ENCODE measurements around the gene PANK4. TPM values are rescaled to one million over a fixed set of nuclear protein-coding genes. Genes with fewer than 3 reads are reported as not detected.
A peak's percentile ranks its signal among the peaks of the same experiment; 100 is the strongest.
"Not testable (repeated sequence)": the region's sequence is repeated elsewhere in the genome, so short reads cannot be mapped to it uniquely, and the experiment has no call there.

PANK4 gene
- total RNA-seq, 2 experiments from 2014 or later: 32.4 to 39.2 TPM

- Mint-ChIP-seq H3K4me1 (no peaks in the 10 kb centered on the region), H3K4me3 (no peak overlapping the region), H3K9me3 (ENCODE audit: low read depth) (no peaks in the 10 kb centered on the region), H3K27ac (no peak overlapping the region), H3K36me3 (ENCODE audit: low read depth) (no peaks in the 10 kb centered on the region), H3K27me3 (no peaks in the 10 kb centered on the region)
- intact Hi-C loops (cut with DNase I, micrococcal nuclease): no loop called here
- ChIA-PET CTCF (interaction anchor here (0.6 to 0.7 kb wide), 2 partner anchors 24 to 393 kb away, joined by 3 read pairs; no protein-coding TSS in a partner anchor), POLR2A (no interaction called here)
- DNase-seq (no peak), ATAC-seq (no peak)
Observed at GRCh38 chr1:2460996-2461751, 65.2 kb downstream of the PANK4 start.

- H3K27me3 Mint-ChIP-seq: no peaks in the 10 kb centered on the region
- ATAC-seq (no peak), DNase-seq (no peak)
- H3K4me3 Mint-ChIP-seq: no peak overlapping the region
- no peaks in the 10 kb centered on the region for H3K36me3 Mint-ChIP-seq (ENCODE audit: low read depth)
- ChIA-PET CTCF (interaction anchor here (0.6 to 0.7 kb wide), 2 partner anchors 70 to 394 kb away, joined by 3 read pairs; no protein-coding TSS in a partner anchor), POLR2A (interaction anchor here (0.6 kb wide), 1 partner anchor 357 kb away, joined by 4 read pairs; no protein-coding TSS in a partner anchor)
- H3K27ac Mint-ChIP-seq: no peak overlapping the region
- no peaks in the 10 kb centered on the region for H3K4me1 Mint-ChIP-seq
- intact Hi-C loops (cut with DNase I, micrococcal nuclease): no loop called here
- no peaks in the 10 kb centered on the region for H3K9me3 Mint-ChIP-seq (ENCODE audit: low read depth)
Observed at GRCh38 chr1:2460203-2460602, 66.2 kb downstream of the PANK4 start.

GRCh38 chr1:2459757-2460156 is 66.6 kb downstream of the PANK4 start:
- H3K27me3 Mint-ChIP-seq: no peaks in the 10 kb centered on the region

GRCh38 chr1:2459102-2459753 is 67.2 kb downstream of the PANK4 start:
- H3K27me3 Mint-ChIP-seq; intact Hi-C loops (cut with DNase I, micrococcal nuclease); H3K27ac Mint-ChIP-seq; H3K9me3 Mint-ChIP-seq (ENCODE audit: low read depth); H3K4me1 Mint-ChIP-seq; ATAC-seq; POLR2A ChIA-PET; H3K36me3 Mint-ChIP-seq (ENCODE audit: low read depth); DNase-seq; H3K4me3 Mint-ChIP-seq: not testable (repeated sequence)
- CTCF ChIA-PET: interaction anchor here (0.6 kb wide), 1 partner anchor 124 kb away, joined by 3 read pairs; no protein-coding TSS in a partner anchor

More at GRCh38 chr1:2459757-2460156, 66.6 kb downstream of the PANK4 start:
- ATAC-seq (no peak), DNase-seq (no peak)
- intact Hi-C loops (cut with DNase I, micrococcal nuclease): no loop called here
- H3K9me3 Mint-ChIP-seq (ENCODE audit: low read depth): no peaks in the 10 kb centered on the region
- CTCF ChIA-PET: interaction anchor here (0.6 kb wide), 1 partner anchor 70 kb away, joined by 3 read pairs; no protein-coding TSS in a partner anchor
- POLR2A ChIA-PET: interaction anchor here (0.6 kb wide), 1 partner anchor 356 kb away, joined by 4 read pairs; no protein-coding TSS in a partner anchor
- no peak overlapping the region for H3K4me3 Mint-ChIP-seq
- H3K36me3 Mint-ChIP-seq (ENCODE audit: low read depth): no peaks in the 10 kb centered on the region
- H3K27ac Mint-ChIP-seq: no peak overlapping the region
- H3K4me1 Mint-ChIP-seq: no peaks in the 10 kb centered on the region

DNA sequence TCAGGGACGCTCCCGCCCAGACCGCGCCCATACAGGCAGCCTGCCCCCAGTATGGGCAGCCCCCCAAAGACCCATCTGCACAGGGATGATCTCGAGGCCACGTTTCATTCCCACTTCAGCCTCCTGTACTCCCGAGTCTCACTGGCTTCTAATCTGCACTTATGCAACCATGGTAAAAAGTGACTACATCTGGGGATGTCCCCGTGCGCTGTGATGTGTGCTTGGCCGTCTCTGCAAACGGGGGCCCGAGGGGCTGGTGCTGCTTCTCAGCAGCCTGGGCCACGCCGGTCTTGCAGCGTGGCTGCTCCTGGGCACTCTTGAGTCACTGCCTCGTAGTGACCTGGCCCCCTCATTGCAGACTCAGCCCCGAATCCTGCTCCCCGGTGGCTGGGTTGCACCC is 67.7 kb downstream of the PANK4 start:
- peak; percentile 27 for DNase-seq
- no peaks in the 10 kb centered on the region for H3K36me3 Mint-ChIP-seq (ENCODE audit: low read depth)
- no peaks in the 10 kb centered on the region for H3K27me3 Mint-ChIP-seq
- H3K4me1 Mint-ChIP-seq: no peaks in the 10 kb centered on the region
- intact Hi-C loops (cut with DNase I, micrococcal nuclease): no loop called here
- no peaks in the 10 kb centered on the region for H3K9me3 Mint-ChIP-seq (ENCODE audit: low read depth)
- no peak overlapping the region for H3K27ac Mint-ChIP-seq
- CTCF ChIA-PET: interaction anchor here (0.6 kb wide), 1 partner anchor 123 kb away, joined by 3 read pairs; no protein-coding TSS in a partner anchor
- POLR2A ChIA-PET: no interaction called here
- no peak overlapping the region for H3K4me3 Mint-ChIP-seq
- ATAC-seq: no peak

Other genes with a start within 250 kb of the PANK4 start
- gene MORN1, start 135.0 kb downstream of the PANK4 start, total RNA-seq: 1 to 10 TPM; 5.1 to 6.1 TPM
- 100 to 1,000 TPM; 146 to 152 TPM for gene RER1, start 134.8 kb downstream of the PANK4 start, total RNA-seq
- 10 to 100 TPM; 15.1 to 17.7 TPM for gene PEX10, start 114.0 kb downstream of the PANK4 start, total RNA-seq
- 1 to 10 TPM; 5.1 to 6.3 TPM for gene PLCH2, start 50.3 kb downstream of the PANK4 start, total RNA-seq
- gene HES5, start 3.7 kb upstream of the PANK4 start, total RNA-seq: under 1 TPM in 1 of 2 experiments, not detected in 1; 0.14 TPM
- gene TNFRSF14, start 29.8 kb upstream of the PANK4 start, total RNA-seq: 100 to 1,000 TPM; 135 to 145 TPM
- 10 to 100 TPM; 23.7 to 36.8 TPM for gene PRXL2B, start 60.2 kb upstream of the PANK4 start, total RNA-seq
- 1 to 10 TPM in 1 of 2 experiments, under 1 TPM in 1; 0.97 to 1.4 TPM for gene MMEL1, start 106.4 kb upstream of the PANK4 start, total RNA-seq

All from activated CD4-positive, alpha-beta T cell treated with anti-CD3 and anti-CD28 coated beads for 36 hours (primary cell).